ENCODE data around the gene WDR43.

GRCh38 chr2:28930205-28930604 lies 35.7 kb downstream of the WDR43 start:
- TF ChIP-seq MAX (IDR thresholded peaks at IDR 0.05) (no peak), CTCF (IDR thresholded peaks at IDR 0.05; ENCODE audit: low read depth, low read length, missing input control) (no peak), TAF1 (conservative IDR thresholded peaks at IDR 0.05) (no peak), SP1 (IDR thresholded peaks at IDR 0.05) (no peak), YY1 (IDR thresholded peaks at IDR 0.05) (no peak), RAD21 (IDR thresholded peaks at IDR 0.05) (no peak), FOXA1 (IDR thresholded peaks at IDR 0.05) (no peak), EGR1 (IDR thresholded peaks at IDR 0.05; ENCODE audit: low read depth in 2 of 2) (no peak), HNF4G (IDR thresholded peaks at IDR 0.05) (no peak)
- TF ChIP-seq, protein P1, sequence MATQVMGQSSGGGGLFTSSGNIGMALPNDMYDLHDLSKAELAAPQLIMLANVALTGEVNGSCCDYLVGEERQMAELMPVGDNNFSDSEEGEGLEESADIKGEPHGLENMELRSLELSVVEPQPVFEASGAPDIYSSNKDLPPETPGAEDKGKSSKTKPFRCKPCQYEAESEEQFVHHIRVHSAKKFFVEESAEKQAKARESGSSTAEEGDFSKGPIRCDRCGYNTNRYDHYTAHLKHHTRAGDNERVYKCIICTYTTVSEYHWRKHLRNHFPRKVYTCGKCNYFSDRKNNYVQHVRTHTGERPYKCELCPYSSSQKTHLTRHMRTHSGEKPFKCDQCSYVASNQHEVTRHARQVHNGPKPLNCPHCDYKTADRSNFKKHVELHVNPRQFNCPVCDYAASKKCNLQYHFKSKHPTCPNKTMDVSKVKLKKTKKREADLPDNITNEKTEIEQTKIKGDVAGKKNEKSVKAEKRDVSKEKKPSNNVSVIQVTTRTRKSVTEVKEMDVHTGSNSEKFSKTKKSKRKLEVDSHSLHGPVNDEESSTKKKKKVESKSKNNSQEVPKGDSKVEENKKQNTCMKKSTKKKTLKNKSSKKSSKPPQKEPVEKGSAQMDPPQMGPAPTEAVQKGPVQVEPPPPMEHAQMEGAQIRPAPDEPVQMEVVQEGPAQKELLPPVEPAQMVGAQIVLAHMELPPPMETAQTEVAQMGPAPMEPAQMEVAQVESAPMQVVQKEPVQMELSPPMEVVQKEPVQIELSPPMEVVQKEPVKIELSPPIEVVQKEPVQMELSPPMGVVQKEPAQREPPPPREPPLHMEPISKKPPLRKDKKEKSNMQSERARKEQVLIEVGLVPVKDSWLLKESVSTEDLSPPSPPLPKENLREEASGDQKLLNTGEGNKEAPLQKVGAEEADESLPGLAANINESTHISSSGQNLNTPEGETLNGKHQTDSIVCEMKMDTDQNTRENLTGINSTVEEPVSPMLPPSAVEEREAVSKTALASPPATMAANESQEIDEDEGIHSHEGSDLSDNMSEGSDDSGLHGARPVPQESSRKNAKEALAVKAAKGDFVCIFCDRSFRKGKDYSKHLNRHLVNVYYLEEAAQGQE (IDR thresholded peaks at IDR 0.05): no peak
- TF ChIP-seq, protein P2, sequence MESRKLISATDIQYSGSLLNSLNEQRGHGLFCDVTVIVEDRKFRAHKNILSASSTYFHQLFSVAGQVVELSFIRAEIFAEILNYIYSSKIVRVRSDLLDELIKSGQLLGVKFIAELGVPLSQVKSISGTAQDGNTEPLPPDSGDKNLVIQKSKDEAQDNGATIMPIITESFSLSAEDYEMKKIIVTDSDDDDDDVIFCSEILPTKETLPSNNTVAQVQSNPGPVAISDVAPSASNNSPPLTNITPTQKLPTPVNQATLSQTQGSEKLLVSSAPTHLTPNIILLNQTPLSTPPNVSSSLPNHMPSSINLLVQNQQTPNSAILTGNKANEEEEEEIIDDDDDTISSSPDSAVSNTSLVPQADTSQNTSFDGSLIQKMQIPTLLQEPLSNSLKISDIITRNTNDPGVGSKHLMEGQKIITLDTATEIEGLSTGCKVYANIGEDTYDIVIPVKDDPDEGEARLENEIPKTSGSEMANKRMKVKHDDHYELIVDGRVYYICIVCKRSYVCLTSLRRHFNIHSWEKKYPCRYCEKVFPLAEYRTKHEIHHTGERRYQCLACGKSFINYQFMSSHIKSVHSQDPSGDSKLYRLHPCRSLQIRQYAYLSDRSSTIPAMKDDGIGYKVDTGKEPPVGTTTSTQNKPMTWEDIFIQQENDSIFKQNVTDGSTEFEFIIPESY (IDR thresholded peaks at IDR 0.05): no peak

Measured in liver (tissue), 3 donors.